Measurements from ENCODE around the gene AGBL1.

DNA sequence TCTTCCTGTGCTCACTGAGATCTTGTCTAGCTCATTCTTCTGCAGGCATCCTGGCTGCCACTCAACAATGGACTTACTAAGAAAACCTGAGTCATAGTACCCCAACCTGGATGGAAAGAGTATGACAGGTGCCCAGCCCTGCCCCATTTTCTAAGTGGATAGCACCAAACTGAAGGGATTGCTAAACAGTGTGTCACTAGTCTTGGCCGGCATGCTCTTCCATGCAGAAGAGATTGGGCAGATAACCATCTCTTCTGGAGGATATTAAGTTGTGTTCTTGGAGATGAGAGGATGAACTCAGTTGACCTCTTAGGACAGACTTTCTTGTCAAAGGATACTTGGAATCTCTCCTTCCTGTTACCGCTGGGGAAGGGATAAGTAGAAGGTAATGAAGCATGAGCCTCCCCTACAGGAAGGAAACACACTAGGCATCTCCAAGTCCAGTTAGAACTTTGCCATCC is 797.5 kb downstream of the AGBL1 start:
- TF ChIP-seq, protein P1, sequence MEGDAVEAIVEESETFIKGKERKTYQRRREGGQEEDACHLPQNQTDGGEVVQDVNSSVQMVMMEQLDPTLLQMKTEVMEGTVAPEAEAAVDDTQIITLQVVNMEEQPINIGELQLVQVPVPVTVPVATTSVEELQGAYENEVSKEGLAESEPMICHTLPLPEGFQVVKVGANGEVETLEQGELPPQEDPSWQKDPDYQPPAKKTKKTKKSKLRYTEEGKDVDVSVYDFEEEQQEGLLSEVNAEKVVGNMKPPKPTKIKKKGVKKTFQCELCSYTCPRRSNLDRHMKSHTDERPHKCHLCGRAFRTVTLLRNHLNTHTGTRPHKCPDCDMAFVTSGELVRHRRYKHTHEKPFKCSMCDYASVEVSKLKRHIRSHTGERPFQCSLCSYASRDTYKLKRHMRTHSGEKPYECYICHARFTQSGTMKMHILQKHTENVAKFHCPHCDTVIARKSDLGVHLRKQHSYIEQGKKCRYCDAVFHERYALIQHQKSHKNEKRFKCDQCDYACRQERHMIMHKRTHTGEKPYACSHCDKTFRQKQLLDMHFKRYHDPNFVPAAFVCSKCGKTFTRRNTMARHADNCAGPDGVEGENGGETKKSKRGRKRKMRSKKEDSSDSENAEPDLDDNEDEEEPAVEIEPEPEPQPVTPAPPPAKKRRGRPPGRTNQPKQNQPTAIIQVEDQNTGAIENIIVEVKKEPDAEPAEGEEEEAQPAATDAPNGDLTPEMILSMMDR (optimal IDR thresholded peaks at IDR 0.05 in 1 of 3, IDR thresholded peaks at IDR 0.05 in 1 of 3, conservative IDR thresholded peaks at IDR 0.05 in 1 of 3; ENCODE audit: extremely low read depth in 1 of 3, insufficient read depth in 2 of 3, low read length in 3 of 3) = no peak
- no peak for TF ChIP-seq EZH2 (IDR thresholded peaks at IDR 0.05; ENCODE audit: low read length)
